NCI-H2227 (cell line): ENCODE measurements around the gene APEX1.
"Not testable (repeated sequence)": the region's sequence is repeated elsewhere in the genome, so short reads cannot be mapped to it uniquely, and the experiment has no call there.

Experiments used
- DNase-seq: peaks from one replicate; lab custom pipeline; 2025; ENCODE audit not compliant: unreplicated experiment; lab: John Stamatoyannopoulos, UW

Gene APEX1

GRCh38 chr14:20435582-20436362 lies 19.3 kb upstream of the APEX1 start, which contains the start of gene KLHL33:
Gene KLHL33, minus strand, starts transcription at chr14:20436166. Its CDS starts 355 bp downstream, at chr14:20435811.
- DNase-seq, result no peak

DNA sequence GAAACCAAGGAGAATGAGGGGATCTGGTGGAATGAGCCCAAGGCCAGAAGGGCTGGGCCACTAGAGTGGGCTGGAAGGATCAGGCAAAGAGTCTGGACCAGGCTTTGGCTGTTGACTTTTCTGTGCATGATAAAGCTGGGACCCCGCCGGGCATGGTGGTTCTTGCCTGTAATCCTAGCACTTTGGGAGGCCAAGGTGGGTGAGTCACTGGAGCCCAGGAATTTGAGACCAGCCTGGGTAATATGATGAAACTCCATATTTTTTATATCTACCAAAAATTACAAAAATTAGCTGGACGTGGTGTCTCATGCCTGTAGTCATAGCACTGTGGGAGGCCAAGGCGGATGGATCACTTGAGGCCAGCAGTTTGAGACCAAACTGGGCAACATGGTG lies 18.7 kb upstream of the APEX1 start:
- DNase-seq, result no peak

DNA sequence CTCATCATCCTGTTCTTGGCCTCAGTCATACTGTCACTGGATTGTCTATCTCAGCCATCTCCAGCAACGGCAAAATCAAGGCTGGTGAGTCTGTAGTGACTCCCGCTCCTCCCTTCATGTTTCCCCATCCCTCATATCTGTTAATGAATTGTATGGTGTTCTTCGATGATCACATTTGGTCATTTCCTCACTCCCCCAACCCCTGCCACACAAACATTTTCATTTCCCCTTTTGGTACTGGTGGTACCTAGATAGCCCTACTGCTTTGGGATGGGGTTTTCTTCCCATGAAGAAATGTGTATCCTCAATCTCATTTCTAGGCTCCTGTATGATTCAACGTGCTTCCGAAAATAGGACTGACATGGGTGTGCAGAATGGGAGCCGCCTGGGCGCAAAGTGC lies 16.4 kb upstream of the APEX1 start:
- no peak for DNase-seq

GRCh38 chr14:20440465-20440864 lies 14.6 kb upstream of the APEX1 start:
- no peak for DNase-seq

- no peak for DNase-seq
Observed at GRCh38 chr14:20440882-20441281, 14.1 kb upstream of the APEX1 start.

DNA sequence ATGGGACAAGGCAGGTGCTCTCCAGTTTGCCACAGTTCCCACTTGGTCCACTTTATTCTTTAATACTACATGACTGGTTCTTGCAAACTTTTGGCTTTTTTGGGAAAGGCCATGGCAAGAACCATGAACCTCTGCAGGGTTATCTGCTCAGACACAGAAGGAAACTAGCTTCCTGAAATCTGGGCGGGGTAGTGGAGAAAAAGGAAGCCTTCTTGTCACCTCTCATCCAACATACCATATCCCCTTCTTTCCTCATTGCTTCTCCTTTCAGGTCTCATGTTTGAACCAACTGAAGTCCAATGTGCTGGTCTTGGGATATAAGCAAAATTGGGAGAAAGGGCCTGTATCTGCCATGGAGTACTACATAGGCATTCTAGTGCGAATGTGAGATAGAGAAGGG lies 13.6 kb upstream of the APEX1 start:
- no peak for DNase-seq

- not testable (repeated sequence) for DNase-seq
Observed at GRCh38 chr14:20443650-20444049, 11.4 kb upstream of the APEX1 start.

- DNase-seq, result no peak
Observed at GRCh38 chr14:20446889-20447288, 8.1 kb upstream of the APEX1 start.

DNA sequence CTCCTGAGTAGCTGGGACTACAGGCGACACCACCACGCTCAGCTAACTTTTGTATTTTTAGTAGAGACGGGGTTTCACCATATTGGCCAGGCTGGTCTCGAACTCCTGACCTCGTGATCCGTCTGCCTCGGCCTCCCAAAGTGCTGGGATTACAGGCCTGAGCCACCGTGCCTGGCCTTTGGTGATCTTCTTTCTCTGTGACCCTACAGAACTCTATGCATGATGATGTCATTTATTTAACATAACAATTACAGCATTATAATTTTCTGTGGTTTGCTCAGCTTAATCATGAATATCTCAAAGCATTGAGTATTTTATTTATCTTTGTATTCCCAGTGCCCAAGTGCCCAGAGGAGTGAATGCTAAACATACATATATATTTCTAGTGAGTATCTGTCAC lies 2.2 kb upstream of the APEX1 start:
- not testable (repeated sequence) for DNase-seq

DNA sequence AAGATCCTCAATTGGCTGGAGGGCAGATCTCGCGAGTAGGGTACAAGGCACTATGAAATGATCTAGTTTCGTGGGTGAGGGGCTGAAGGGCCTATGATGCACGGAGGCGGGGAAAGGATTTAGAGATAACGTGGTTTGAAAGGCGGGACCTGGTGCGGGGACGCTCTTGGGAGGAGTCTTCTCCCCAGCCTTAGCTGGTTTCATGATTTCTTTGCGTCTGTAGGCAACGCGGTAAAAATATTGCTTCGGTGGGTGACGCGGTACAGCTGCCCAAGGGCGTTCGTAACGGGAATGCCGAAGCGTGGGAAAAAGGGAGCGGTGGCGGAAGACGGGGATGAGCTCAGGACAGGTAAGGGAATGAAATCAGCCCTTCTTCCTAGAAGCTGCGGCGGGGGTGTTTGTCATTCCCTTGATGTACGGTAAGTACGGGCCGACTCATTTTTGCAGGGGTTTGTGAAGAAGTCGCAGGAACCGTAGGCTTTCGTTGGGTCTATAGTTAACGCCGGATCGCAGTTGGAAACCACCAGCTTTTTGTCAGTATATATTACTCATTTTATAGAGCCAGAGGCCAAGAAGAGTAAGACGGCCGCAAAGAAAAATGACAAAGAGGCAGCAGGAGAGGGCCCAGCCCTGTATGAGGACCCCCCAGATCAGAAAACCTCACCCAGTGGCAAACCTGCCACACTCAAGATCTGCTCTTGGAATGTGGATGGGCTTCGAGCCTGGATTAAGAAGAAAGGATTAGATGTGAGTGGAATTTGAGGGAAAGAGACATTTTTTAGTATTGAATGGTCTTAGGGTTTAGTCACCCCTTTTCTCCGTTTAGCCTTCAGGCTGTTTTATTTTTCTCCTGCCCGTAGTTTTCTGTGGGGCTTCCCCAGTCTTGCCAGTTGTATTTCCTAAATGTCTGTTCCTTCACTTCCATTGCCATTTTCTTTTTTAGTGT lies 602 bp downstream of the APEX1 start:
- peak; percentile 91 for DNase-seq

DNA sequence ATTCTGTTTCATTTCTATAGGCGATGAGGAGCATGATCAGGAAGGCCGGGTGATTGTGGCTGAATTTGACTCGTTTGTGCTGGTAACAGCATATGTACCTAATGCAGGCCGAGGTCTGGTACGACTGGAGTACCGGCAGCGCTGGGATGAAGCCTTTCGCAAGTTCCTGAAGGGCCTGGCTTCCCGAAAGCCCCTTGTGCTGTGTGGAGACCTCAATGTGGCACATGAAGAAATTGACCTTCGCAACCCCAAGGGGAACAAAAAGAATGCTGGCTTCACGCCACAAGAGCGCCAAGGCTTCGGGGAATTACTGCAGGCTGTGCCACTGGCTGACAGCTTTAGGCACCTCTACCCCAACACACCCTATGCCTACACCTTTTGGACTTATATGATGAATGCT lies 1.9 kb downstream of the APEX1 start:
- no peak for DNase-seq

DNA sequence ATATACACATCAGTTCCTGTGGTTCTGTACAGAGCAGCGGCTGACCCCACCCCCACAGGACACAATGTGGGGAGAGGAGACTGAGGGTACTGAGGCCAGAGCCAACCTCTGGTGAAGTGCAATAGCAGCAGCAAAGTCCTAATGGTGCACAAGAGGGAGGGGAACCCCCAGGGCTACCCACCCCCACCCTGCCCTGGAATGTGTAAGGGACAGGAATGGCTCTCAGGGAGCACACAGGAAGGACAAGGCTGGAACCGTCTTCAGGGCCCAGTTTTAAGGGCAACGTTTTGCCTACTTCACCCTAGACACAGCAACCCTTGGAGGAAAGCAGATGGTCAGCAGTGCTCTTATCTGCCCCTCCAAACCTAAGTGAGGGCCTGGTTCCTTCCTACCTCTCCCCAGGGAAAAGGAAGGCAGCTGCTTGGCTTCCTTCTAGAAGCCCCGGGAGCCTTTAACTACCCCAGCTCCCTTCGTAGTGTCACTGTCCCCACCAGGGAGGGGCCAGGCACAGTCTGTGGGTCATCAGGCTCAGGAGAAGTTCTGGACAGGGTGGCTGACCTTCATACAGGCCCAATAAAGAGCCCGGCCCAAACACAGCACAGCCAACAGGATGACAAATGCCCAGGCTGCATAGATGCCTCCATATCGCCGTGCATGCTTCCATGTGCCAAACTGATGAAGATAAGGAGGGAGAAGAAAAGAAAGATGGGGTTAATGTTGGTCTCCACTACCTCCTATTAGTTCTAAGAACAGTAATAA lies 3.2 kb downstream of the APEX1 start:
- no peak for DNase-seq

- DNase-seq, result peak; percentile 72
Observed at GRCh38 chr14:20460458-20461224, 5.6 kb downstream of the APEX1 start.

GRCh38 chr14:20461225-20462141 lies 6.5 kb downstream of the APEX1 start, which contains the start of gene PIP4P1:
Gene PIP4P1, minus strand, starts transcription at chr14:20461434. Its CDS starts 109 bp downstream, at chr14:20461325.
- peak; percentile 100 for DNase-seq

DNA sequence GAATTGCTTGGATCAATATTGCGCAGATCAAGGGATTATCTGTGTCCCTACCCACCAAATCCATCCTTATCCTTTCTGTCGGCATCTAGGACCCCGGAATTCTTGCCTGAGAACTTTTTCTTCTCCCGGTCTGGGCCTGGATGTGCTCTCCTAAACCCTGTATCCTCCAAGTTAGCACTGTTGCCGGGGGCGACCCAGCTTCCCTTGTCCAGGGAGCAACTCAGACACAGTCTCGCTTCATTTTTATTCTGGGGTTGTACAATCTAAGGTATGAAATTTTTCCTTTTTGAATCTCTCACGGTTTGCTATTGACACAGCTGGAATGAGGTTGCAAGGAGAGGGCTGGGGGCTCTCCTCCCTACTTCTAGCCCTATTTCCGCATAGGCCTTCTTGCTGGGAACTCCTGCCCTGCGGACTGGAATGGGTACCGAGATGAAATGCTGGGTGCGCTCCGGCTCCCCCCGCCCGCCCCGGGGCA lies 13.8 kb downstream of the APEX1 start:
- no peak for DNase-seq

DNA sequence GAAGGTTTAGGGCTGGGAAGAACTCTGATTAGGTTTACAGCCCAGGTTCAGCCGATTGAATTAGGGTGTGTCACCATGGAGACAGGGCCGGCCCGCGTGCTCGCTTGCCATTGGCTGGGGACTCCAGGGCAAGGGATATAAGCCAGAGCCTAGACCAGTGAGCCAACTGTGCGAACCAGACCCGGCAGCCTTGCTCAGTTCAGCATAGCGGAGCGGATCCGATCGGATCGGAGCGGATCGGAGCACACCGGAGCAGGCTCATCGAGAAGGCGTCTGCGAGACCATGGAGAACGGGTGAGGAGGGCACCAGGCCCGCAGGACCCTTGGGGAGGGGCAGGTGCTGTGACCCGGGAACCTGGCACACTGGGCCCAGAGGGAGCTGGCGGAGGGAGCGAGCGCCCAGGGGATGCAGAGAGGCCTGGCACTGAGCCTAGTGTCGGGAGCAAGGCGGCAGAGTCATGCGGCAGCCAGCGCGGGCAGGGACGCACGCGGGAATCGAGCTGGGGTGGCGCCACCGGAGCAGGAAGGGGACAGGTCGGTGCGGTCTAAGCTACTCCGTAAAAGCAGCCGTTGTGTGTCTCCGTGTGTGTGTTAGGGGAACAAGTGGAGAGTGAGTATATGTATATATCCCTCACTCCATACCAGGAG lies 14.3 kb downstream of the APEX1 start, which contains the start of gene PNP:
PNP (plus strand) TSS at position 165 of the 648 bp plus-strand sequence; CDS start at position 284, 119 bp downstream.
- peak; percentile 94 for DNase-seq

DNA sequence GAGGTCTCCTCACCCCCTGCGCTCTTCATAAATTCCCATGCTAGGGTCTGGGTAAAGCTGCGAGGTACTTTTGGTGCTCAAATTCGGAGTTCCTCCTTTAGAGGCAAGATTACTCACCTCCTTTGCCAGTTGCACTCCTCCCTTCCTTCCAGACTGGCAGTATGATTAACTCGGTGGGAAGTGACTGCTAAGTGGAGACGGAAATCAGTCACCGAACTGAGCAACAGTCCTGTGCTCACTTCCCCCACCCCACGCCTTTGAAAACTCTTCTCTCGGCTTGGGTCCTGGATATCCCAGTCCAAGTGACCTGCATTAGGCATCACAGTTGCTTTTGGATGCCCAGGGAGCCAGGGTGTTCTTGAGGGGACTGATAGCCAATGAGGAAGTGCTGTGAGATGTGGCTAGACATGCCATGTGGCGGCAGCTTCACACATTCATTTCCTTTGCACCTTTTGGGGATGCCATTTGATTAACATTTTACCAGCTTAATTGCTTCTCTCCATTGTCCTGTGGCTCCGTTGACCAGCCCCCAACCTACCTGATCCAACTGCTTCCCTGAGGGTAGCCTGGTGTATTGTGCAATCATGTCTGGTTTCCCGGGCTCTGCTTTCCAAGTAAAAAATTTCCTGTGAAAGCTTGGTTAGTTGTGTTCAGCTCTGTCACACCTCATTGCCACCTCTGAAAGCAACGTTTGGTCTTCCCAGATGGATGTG lies 15.0 kb downstream of the APEX1 start:
- peak; percentile 39 for DNase-seq

GRCh38 chr14:20470603-20470901 lies 15.5 kb downstream of the APEX1 start:
- no peak for DNase-seq
